Nephron progenitor cell (in vitro differentiated cells): ENCODE results near the gene BCL2L1.

Experiments used
- DNase-seq: peaks from one replicate; pipeline ENCODE4 v3.0.0; 2021
- H3K27ac Mint-ChIP-seq: 2 replicates; pipeline ENCODE4 v1.8.0; 2021; ENCODE audit warnings: mild to moderate bottlenecking, moderate library complexity, mixed read lengths
- H3K27me3 Mint-ChIP-seq: 2 replicates; pipeline ENCODE4 v1.8.0; 2021; ENCODE audit warnings: mild to moderate bottlenecking, low read depth, mixed read lengths; ENCODE audit not compliant: poor library complexity
- H3K36me3 Mint-ChIP-seq: 2 replicates; pipeline ENCODE4 v1.8.0; 2021; ENCODE audit warnings: low read depth, mixed read lengths
- H3K4me1 Mint-ChIP-seq: 2 replicates; pipeline ENCODE4 v1.8.0; 2021; ENCODE audit warnings: mixed read lengths
- H3K4me3 Mint-ChIP-seq: 2 replicates; pipeline ENCODE4 v1.8.0; 2021; ENCODE audit warnings: mild to moderate bottlenecking, moderate library complexity, mixed read lengths
- H3K9me3 Mint-ChIP-seq: 2 replicates; pipeline ENCODE4 v1.8.0; 2021; ENCODE audit warnings: mild to moderate bottlenecking, moderate library complexity, mixed read lengths
- CTCF ChIP-seq: fragments of 200-600 bp; sonication (generic); IDR thresholded peaks from 2 replicates; pipeline ENCODE4 v1.5.0; 2021; ENCODE audit warnings: antibody characterized with exemption

BCL2L1 gene

GRCh38 chr20:31712564-31713311 is 9.9 kb downstream of the BCL2L1 start:
- H3K9me3 Mint-ChIP-seq = no peaks in the 10 kb centered on the region
- H3K27me3 Mint-ChIP-seq = no peaks in the 10 kb centered on the region
- H3K4me1 Mint-ChIP-seq = peaks cover 40% of the 10 kb centered on the region
- peak overlapping the region; percentile 59 for H3K4me3 Mint-ChIP-seq
- no peak for DNase-seq
- peaks cover 53% of the 10 kb centered on the region for H3K36me3 Mint-ChIP-seq
- H3K27ac Mint-ChIP-seq = peak overlapping the region; percentile 91
- TF ChIP-seq CTCF = no peak

- TF ChIP-seq CTCF = no peak
- Mint-ChIP-seq H3K27me3 (no peaks in the 10 kb centered on the region), H3K9me3 (no peaks in the 10 kb centered on the region), H3K4me1 (peaks cover 37% of the 10 kb centered on the region), H3K4me3 (no peak overlapping the region), H3K27ac (no peak overlapping the region), H3K36me3 (peaks cover 56% of the 10 kb centered on the region)
- no peak for DNase-seq
Observed at GRCh38 chr20:31712112-31712553, 10.5 kb downstream of the BCL2L1 start.

GRCh38 chr20:31711179-31712111 is 11.2 kb downstream of the BCL2L1 start:
- Mint-ChIP-seq H3K27ac (no peak overlapping the region), H3K9me3 (no peaks in the 10 kb centered on the region), H3K4me3 (no peak overlapping the region), H3K27me3 (no peaks in the 10 kb centered on the region), H3K36me3 (peaks cover 56% of the 10 kb centered on the region), H3K4me1 (peaks cover 30% of the 10 kb centered on the region)
- DNase-seq = no peak
- no peak for TF ChIP-seq CTCF

DNA sequence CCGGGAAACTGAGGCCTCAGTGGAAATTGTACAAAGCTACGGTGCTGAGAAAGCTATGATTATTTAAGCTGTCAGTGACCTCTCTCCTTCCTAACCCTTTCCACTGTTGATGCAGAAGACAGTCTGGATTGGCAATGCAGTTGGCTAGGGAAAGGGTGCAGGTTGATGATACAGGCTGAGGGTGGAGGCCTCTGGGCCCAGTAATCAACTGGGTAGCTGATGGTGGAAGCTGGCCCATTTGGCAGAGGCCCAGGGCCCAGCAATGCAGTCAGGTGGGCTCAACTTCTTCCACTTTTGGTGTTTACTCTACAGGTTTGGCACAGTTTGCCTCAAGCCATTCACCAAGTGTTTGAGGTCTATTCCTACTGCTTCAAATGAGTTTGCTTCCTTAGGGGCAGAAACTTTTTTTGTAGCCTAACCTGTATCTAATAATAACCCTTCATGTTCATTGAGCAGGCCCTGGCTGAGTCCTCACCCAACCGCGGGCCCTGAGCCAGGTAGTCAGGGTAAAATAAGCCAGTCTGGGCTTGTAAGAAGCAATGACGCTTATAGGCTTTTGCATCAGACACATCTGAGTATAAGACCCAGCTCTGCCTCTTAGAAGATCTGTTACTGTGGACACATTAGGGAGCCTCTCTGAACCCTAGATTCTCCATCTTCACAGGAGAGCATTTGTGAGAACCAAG is 12.1 kb downstream of the BCL2L1 start:
- no peak for DNase-seq
- Mint-ChIP-seq H3K4me3 (no peak overlapping the region), H3K27ac (no peak overlapping the region), H3K27me3 (no peaks in the 10 kb centered on the region), H3K4me1 (peaks cover 21% of the 10 kb centered on the region), H3K9me3 (no peaks in the 10 kb centered on the region), H3K36me3 (peaks cover 51% of the 10 kb centered on the region)
- TF ChIP-seq CTCF = no peak

DNA sequence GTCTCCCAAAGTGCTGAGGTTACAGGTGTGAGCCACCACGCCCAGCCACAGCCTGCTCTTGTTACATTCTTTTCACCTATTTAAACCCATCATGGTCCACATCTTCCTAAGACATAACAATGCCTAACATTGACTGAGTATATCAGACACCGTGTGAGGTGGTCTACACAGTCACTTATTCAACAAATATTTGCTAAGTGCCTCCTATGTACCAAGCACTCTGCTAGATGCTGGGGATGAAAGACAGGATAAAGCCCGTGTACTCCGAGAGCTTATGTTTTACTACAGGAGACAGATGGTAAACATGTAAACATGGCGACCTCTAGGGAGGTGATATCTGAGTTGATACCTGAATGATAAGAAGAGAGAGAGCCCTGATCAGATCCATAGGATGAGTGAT is 12.7 kb downstream of the BCL2L1 start:
- TF ChIP-seq CTCF = no peak
- H3K27me3 Mint-ChIP-seq = no peaks in the 10 kb centered on the region
- H3K36me3 Mint-ChIP-seq = peaks cover 45% of the 10 kb centered on the region
- no peaks in the 10 kb centered on the region for H3K9me3 Mint-ChIP-seq
- peaks cover 19% of the 10 kb centered on the region for H3K4me1 Mint-ChIP-seq
- H3K4me3 Mint-ChIP-seq = no peak overlapping the region
- peak overlapping the region; percentile 50 for H3K27ac Mint-ChIP-seq
- DNase-seq = no peak
